ENCODE data around the gene GREB1. TPM values are rescaled to one million over a fixed set of nuclear protein-coding genes. Genes with fewer than 3 reads are reported as not detected.

The GREB1 gene
- total and polyA plus RNA-seq, 2 of the 13 experiments (the other 11 are each of a cell fraction or from before 2014, with no cell fraction given): 31.3 to 61.2 TPM

DNA sequence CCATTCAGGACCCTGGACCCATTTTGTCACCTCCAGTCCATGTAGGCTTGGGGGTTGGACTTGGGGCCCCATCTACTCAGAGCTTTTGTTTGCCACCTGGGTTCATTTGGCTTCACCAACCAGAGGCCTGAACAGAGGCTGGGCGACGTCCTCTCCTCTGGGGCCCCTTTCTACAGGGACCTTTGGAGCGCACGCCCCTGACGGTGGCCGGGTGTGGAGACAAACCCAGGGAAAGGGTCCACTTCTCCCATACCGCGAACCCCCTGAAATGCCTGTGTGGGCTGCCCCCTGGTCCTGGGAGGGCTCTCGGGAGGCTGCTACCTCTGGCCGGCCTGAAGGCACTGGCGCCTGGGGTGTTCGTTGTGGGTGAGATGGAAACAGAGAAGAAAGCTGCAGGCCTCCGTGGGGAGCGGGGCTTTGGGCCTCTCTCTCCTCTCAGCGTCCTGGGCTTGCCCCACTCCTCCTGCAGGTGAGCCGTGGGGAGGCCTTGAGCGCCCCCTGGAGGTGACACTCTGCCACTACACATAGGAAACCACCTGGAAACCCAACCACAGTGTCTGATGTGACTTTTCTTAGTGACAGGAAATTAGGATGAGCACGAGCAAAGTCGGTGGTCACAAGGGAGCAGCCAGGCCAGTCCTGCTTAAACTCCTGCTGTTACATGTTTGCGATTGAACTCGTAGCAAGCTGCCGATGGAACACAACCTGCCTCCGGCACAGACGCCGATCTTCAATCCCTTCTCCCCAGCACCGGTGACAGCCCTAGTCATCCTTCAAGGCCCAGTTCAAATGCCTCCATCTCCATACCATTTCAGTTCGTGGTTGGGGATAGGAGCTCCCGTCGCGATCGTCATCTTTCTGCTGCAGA is 148.1 kb downstream of the GREB1 start (continued):
- TF ChIP-seq XBP1 (CRISPR knock-in tag; IDR thresholded peaks at IDR 0.05): no peak
- TF ChIP-seq, protein P1, sequence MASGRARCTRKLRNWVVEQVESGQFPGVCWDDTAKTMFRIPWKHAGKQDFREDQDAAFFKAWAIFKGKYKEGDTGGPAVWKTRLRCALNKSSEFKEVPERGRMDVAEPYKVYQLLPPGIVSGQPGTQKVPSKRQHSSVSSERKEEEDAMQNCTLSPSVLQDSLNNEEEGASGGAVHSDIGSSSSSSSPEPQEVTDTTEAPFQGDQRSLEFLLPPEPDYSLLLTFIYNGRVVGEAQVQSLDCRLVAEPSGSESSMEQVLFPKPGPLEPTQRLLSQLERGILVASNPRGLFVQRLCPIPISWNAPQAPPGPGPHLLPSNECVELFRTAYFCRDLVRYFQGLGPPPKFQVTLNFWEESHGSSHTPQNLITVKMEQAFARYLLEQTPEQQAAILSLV (CRISPR knock-in tag; IDR thresholded peaks at IDR 0.05; ENCODE audit: borderline replicate concordance): 0 out of 2 replicates have a peak, but pooled peaks have one; percentile 16
- TF ChIP-seq ZNF660 (CRISPR knock-in tag; IDR thresholded peaks at IDR 0.05; ENCODE audit: borderline replicate concordance, low read depth): no peak
- TF ChIP-seq, protein P2, sequence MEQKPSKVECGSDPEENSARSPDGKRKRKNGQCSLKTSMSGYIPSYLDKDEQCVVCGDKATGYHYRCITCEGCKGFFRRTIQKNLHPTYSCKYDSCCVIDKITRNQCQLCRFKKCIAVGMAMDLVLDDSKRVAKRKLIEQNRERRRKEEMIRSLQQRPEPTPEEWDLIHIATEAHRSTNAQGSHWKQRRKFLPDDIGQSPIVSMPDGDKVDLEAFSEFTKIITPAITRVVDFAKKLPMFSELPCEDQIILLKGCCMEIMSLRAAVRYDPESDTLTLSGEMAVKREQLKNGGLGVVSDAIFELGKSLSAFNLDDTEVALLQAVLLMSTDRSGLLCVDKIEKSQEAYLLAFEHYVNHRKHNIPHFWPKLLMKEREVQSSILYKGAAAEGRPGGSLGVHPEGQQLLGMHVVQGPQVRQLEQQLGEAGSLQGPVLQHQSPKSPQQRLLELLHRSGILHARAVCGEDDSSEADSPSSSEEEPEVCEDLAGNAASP (CRISPR knock-in tag; IDR thresholded peaks at IDR 0.05; ENCODE audit: borderline replicate concordance): 0 out of 2 replicates have a peak, but pooled peaks have one; percentile 26
- 0 out of 2 replicates have a peak, but pooled peaks have one; percentile 52 for TF ChIP-seq ZBTB7A (CRISPR knock-in tag; IDR thresholded peaks at IDR 0.05)
- TF ChIP-seq ZNF776 (CRISPR knock-in tag; IDR thresholded peaks at IDR 0.05): 0 out of 2 replicates have a peak, but pooled peaks have one; percentile 10
- TF ChIP-seq IRF2 (CRISPR knock-in tag; IDR thresholded peaks at IDR 0.05): peak; percentile 46; the same call in 1 of the 2 replicates
- TF ChIP-seq, protein P3, sequence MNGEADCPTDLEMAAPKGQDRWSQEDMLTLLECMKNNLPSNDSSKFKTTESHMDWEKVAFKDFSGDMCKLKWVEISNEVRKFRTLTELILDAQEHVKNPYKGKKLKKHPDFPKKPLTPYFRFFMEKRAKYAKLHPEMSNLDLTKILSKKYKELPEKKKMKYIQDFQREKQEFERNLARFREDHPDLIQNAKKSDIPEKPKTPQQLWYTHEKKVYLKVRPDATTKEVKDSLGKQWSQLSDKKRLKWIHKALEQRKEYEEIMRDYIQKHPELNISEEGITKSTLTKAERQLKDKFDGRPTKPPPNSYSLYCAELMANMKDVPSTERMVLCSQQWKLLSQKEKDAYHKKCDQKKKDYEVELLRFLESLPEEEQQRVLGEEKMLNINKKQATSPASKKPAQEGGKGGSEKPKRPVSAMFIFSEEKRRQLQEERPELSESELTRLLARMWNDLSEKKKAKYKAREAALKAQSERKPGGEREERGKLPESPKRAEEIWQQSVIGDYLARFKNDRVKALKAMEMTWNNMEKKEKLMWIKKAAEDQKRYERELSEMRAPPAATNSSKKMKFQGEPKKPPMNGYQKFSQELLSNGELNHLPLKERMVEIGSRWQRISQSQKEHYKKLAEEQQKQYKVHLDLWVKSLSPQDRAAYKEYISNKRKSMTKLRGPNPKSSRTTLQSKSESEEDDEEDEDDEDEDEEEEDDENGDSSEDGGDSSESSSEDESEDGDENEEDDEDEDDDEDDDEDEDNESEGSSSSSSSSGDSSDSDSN (CRISPR knock-in tag; IDR thresholded peaks at IDR 0.05): peak; percentile 29; the same call in 1 of the 2 replicates
- TF ChIP-seq, protein P4, sequence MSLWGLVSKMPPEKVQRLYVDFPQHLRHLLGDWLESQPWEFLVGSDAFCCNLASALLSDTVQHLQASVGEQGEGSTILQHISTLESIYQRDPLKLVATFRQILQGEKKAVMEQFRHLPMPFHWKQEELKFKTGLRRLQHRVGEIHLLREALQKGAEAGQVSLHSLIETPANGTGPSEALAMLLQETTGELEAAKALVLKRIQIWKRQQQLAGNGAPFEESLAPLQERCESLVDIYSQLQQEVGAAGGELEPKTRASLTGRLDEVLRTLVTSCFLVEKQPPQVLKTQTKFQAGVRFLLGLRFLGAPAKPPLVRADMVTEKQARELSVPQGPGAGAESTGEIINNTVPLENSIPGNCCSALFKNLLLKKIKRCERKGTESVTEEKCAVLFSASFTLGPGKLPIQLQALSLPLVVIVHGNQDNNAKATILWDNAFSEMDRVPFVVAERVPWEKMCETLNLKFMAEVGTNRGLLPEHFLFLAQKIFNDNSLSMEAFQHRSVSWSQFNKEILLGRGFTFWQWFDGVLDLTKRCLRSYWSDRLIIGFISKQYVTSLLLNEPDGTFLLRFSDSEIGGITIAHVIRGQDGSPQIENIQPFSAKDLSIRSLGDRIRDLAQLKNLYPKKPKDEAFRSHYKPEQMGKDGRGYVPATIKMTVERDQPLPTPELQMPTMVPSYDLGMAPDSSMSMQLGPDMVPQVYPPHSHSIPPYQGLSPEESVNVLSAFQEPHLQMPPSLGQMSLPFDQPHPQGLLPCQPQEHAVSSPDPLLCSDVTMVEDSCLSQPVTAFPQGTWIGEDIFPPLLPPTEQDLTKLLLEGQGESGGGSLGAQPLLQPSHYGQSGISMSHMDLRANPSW (CRISPR knock-in tag; IDR thresholded peaks at IDR 0.05; ENCODE audit: borderline replicate concordance): no peak
- TF ChIP-seq THAP11 (CRISPR knock-in tag; IDR thresholded peaks at IDR 0.05): no peak; the same call in 1 of the 2 replicates
- TF ChIP-seq, protein P5, sequence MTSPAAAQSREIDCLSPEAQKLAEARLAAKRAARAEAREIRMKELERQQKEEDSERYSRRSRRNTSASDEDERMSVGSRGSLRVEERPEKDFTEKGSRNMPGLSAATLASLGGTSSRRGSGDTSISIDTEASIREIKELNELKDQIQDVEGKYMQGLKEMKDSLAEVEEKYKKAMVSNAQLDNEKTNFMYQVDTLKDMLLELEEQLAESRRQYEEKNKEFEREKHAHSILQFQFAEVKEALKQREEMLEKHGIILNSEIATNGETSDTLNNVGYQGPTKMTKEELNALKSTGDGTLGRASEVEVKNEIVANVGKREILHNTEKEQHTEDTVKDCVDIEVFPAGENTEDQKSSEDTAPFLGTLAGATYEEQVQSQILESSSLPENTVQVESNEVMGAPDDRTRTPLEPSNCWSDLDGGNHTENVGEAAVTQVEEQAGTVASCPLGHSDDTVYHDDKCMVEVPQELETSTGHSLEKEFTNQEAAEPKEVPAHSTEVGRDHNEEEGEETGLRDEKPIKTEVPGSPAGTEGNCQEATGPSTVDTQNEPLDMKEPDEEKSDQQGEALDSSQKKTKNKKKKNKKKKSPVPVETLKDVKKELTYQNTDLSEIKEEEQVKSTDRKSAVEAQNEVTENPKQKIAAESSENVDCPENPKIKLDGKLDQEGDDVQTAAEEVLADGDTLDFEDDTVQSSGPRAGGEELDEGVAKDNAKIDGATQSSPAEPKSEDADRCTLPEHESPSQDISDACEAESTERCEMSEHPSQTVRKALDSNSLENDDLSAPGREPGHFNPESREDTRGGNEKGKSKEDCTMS (CRISPR knock-in tag; conservative IDR thresholded peaks at IDR 0.05): no peak
- 0 out of 2 replicates have a peak, but pooled peaks have one; percentile 31 for TF ChIP-seq TARDBP (CRISPR knock-in tag; IDR thresholded peaks at IDR 0.05)
- TF ChIP-seq ZBTB42 (CRISPR knock-in tag; IDR thresholded peaks at IDR 0.05): peak; percentile 79; the same call in 1 of the 2 replicates
- no peak for TF ChIP-seq ZNF703 (CRISPR knock-in tag; IDR thresholded peaks at IDR 0.05; ENCODE audit: borderline replicate concordance)
- TF ChIP-seq, protein P6, sequence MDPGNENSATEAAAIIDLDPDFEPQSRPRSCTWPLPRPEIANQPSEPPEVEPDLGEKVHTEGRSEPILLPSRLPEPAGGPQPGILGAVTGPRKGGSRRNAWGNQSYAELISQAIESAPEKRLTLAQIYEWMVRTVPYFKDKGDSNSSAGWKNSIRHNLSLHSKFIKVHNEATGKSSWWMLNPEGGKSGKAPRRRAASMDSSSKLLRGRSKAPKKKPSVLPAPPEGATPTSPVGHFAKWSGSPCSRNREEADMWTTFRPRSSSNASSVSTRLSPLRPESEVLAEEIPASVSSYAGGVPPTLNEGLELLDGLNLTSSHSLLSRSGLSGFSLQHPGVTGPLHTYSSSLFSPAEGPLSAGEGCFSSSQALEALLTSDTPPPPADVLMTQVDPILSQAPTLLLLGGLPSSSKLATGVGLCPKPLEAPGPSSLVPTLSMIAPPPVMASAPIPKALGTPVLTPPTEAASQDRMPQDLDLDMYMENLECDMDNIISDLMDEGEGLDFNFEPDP (CRISPR knock-in tag; conservative IDR thresholded peaks at IDR 0.05): 0 out of 2 replicates have a peak, but pooled peaks have one; percentile 12

All from HepG2 (cell line).